NCI-H524 treated with DMSO at 0.1 percent for 48 hours (cell line): Measurements from ENCODE around the gene RPS4Y1.
"Not testable (repeated sequence)": the region's sequence is repeated elsewhere in the genome, so short reads cannot be mapped to it uniquely, and the experiment has no call there.

Source experiments
- DNase-seq: peaks from one replicate; lab custom pipeline; 2025; lab: John Stamatoyannopoulos, UW

The RPS4Y1 gene

GRCh38 chrY:2841471-2841893 lies at the start of gene RPS4Y1:
Gene RPS4Y1 (plus strand): TSS chrY:2841602. CDS start chrY:2841625, 23 bp downstream.
- DNase-seq, result no peak

DNA sequence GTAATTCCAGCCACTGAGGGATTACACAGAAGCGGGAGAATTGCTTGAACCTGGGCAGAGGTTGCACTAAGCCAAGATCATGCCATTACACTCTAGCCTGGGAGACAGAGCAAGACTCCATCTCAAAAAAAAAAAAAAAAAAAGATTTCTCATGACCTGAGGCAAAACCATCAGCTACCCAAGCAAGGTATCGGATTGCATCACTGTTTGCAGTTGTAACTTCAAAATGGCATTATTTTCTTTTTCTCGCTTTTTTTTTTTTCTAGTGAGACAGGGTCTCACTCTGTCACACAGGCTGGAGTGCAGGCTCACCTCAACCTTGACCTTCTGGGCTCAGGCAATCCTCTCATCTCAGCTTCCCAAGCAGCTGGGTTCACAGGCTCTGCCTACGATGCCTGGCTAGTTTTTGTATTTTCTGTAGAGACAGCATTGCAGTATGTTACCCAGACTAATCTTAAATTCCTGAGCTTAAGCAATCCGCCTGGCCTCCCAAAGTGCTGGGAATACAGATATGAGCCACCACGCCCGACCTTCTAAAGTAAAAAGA lies 44.4 kb upstream of the RPS4Y1 start:
- DNase-seq, result no peak

- no peak for DNase-seq
Observed at GRCh38 chrY:2797991-2798390, 43.4 kb upstream of the RPS4Y1 start.

- DNase-seq, result no peak
Observed at GRCh38 chrY:2800246-2800645, 41.2 kb upstream of the RPS4Y1 start.

DNA sequence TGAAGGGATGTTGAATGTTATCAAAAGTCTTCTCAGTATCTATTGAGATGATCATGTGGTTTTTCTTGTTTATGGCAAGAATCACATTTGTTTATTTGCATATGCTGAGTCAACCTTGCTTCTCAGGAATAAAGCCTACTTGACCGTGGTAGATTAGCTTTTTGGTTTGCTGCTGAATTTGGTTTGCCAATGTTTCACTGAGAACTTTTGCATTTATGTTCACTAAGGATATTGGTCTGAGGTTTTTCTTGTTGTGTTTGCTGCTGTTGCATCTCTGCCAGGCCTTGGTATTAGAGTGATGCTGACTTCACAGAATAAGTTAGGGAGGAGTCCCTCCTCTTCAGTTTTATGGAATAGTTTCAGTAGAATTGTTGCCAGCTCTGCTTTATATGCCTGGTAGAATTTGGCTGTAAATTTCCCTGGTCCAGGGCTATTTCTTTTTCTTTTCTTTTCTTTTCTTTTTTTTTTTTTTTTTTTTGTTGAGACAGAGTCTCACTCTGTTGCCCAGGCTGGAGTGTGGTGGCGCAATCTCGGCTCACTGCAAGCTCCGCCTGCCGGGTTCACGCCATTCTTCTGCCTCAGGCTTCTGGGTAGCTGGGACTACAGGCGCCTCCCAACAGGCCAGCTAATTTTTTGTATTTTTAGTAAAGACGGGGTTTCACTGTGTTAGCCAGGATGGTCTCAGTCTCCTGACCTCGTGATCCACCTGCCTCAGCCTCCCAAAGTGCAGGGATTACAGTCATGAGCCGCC lies 24.1 kb upstream of the RPS4Y1 start:
- not testable (repeated sequence) for DNase-seq

DNA sequence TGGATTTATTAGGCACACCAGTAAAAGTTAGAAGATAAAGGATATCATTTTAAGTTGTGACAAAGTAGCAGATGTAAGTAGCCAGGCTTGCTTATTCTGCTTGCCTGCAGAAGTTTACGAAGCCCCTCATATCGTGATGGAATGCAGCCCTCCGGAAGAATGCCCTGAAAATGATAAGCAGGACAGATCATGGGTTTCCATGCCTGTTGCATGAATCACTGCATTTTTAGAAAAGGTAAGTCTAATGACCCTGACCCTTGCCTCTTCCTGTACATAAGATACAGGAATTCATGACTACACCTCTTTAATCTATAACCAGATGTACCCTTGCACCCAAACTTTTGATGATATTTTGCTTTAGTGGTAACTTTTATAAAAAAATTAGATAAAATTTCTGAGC lies 16.9 kb upstream of the RPS4Y1 start:
- no peak for DNase-seq

DNA sequence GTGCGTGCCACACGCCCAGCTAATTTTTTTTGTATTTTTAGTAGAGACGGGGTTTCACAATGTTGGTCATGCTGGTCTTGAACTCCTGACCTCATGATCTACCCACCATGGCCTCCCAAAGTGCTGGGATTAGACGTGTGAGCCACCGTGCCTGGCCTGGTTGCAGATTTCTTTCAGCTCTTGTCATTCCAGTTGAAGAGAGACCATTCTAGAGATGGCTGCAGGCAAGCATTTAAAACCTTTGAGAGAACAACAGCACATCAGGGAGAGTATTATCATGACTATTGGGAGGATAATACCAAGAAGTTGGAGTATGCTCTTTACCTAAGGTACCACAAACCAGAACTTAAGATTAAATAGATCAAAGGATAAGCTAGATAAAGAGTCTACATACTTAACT lies 12.9 kb upstream of the RPS4Y1 start:
- no peak for DNase-seq

GRCh38 chrY:2835230-2835629 lies 6.2 kb upstream of the RPS4Y1 start:
- no peak for DNase-seq

- DNase-seq, result no peak
Observed at GRCh38 chrY:2837078-2837477, 4.3 kb upstream of the RPS4Y1 start.

DNA sequence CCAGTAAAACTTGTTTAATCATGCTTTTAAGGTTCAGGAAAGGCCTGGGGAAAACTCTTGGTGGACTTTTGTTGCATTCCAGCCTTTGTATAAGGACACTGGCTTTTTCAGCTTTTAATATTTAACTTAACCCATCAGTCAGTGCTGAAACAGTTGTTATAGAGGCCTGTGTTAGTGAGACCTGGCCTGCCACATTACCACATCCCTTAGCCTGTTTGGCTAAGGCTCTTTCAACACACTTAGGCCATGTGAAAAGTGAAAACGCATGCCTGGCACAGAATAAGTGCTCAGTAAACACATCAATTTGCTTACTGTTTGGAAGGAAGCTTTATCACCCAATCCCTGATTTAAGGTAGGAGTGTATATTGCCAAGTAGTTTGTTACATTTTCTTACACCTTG lies 3.5 kb upstream of the RPS4Y1 start:
- DNase-seq, result no peak

- DNase-seq, result no peak
Observed at GRCh38 chrY:2846791-2847190, 5.4 kb downstream of the RPS4Y1 start.

GRCh38 chrY:2848384-2848783 lies 7.0 kb downstream of the RPS4Y1 start:
- DNase-seq, result no peak

GRCh38 chrY:2849368-2849767 lies 8.0 kb downstream of the RPS4Y1 start:
- no peak for DNase-seq

DNA sequence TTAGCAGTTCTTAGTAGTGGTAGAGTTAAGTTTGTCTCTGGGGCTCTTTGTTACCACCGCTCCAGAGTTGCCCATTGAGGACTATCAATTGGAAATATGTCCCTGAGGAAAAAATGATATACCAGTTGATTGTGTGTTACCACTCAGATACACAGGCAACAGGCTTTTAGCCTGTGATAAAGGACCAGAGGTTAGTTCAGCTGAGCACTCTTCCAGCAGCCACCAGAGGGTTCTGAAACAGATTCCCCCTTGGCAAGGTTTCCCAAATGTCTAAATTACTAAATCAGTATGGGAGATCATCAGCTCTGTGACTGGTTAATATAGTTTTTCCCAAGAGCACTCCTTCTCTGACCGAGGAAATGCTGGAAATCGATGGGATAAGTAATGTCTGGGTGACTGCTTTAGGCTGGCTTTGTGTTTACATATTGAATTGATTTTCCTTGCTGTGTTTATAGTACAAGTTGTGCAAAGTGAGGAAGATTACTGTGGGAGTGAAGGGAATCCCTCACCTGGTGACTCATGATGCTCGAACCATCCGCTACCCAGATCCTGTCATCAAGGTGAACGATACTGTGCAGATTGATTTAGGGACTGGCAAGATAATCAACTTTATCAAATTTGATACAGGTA lies 12.9 kb downstream of the RPS4Y1 start:
- no peak for DNase-seq

- DNase-seq, result no peak
Observed at GRCh38 chrY:2857068-2857467, 15.7 kb downstream of the RPS4Y1 start.

- DNase-seq, result no peak
Observed at GRCh38 chrY:2857686-2858085, 16.3 kb downstream of the RPS4Y1 start.

DNA sequence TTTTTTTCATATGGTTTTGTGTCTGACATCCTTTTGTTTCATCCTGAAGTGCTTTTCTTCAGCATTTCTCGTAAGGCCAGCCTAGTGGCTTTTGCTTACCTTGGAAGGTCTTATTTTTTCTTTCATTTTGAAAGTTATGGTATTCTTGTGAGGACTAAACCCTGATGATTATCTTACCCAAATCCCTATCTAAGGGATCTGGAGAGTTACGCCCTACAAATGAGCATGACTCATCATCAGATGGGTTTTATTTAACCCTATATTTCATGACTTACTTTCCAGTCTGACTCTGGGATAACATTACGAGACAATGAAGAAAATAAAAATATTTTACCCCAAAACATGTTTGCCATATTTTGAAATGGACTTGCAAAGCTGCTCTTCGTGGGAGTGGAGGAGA lies 18.4 kb downstream of the RPS4Y1 start:
- DNase-seq, result no peak

GRCh38 chrY:2860511-2860910 lies 19.1 kb downstream of the RPS4Y1 start:
- no peak for DNase-seq

- no peak for DNase-seq
Observed at GRCh38 chrY:2866581-2866980, 25.2 kb downstream of the RPS4Y1 start.

DNA sequence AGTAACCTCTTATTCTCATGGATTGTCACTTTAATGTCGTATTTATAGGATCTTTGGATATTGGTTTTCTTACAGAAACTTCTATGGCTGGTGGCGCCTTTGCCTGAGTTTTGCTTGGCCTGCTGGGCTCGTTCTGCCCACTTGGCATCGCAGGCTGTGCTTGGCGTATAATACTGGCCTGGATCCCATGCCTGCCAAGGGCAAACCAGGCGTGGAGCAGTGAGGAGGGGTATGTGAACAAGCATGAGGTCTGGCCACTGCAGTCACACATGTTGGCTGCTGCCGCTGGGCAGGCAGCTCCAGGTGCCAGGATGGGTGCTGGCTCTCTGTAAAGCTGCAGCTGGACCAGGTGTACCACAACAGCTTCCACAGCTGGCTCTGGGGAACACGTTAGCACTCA lies 26.1 kb downstream of the RPS4Y1 start:
- DNase-seq, result no peak

DNA sequence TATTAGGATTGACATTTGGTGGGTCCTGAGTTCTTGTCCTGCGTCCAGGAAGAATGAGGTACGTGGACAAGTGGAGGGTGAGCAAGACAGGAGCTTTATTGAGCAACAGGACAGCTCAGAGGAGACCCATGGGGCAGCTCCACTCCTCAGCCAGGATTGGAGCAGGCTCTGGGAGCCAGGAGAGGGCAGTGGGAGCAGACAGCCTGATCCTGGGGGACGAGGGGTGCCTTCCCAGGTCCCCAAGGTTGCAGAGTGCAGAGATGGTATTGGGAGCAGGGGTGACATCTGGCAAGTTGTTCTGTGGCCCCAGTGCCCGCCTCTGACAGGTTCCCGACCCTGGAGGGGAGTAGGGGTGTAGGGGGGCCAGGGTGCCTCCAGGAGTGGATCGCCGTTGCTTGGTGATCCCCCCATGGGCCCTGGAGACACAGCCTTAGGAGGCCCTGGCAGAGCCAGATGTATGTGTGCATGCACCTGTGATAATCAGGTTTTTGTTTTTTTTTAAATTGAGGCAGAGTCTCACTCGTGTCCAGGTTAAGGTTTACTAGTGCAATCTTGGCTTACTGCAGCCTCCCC lies 26.7 kb downstream of the RPS4Y1 start:
- no peak for DNase-seq

- not testable (repeated sequence) for DNase-seq
Observed at GRCh38 chrY:2872234-2872633, 30.8 kb downstream of the RPS4Y1 start.

DNA sequence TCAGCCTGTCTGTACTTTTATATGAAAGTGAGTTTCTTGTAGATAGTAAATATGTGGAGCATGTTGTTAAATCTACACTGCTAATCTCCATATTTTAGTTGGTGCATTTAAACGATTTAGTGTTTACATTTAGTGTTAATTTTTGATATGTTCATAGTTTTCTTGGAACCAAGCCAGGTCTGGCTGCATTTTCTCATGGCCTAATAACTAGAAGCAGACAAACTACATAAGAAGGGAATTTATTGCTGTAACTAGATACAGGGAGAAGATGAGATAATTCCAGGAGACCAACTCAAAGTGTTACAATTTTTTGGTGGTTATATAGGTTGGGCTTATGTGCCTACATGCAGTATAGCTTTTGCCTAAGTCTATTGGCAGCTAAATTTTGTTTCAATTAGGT lies 32.8 kb downstream of the RPS4Y1 start:
- no peak for DNase-seq
